Activated effector memory CD4-positive, alpha-beta T cell treated with anti-CD3 and anti-CD28 coated beads, Interleukin-2, amount 50 U/mL, for 16 hours (primary cell): Measurements from ENCODE around the gene SLC37A4.
"Not testable (repeated sequence)": the region's sequence is repeated elsewhere in the genome, so short reads cannot be mapped to it uniquely, and the experiment has no call there.

Source experiments
- DNase-seq: peaks from one replicate; pipeline ENCODE4 v3.0.0-alpha.2; 2020

The SLC37A4 gene

DNA sequence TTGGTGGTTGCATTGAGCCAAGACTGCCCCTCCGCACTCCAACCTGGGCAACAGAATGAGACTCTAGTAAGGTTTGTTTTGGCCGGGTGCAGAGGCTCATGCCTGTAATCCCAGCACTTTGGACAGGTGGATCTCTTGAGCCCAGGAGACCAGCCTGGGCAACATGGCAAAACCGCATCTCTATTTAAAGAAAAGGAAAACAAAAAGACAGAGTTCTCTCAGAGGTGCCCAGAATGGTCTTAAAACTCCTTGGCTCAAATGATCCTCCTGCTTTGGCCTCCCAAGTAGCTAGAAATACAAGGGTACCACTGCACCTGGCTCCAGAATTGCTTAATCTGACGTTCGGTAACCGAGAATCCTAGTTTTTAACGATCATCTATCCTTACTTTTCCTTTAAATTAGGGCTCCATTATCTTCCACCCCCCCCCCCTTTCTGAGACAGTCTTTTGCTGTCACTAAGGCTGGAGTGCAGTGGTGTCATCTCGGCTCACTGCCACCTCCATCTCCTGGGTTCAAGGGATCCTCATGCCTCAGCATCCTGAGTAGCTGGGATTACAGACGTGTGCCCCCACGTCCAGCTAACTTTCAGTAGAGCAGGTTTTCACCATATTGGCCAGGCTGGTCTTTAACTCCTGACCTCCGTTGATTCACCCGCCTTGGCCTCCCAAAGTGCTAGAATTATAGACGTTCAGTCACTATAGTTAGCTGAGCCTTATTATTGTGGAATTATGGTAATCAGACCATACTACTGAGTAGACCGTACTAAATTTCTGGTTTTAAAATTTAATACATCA is 14.3 kb downstream of the SLC37A4 start:
- DNase-seq, result no peak

DNA sequence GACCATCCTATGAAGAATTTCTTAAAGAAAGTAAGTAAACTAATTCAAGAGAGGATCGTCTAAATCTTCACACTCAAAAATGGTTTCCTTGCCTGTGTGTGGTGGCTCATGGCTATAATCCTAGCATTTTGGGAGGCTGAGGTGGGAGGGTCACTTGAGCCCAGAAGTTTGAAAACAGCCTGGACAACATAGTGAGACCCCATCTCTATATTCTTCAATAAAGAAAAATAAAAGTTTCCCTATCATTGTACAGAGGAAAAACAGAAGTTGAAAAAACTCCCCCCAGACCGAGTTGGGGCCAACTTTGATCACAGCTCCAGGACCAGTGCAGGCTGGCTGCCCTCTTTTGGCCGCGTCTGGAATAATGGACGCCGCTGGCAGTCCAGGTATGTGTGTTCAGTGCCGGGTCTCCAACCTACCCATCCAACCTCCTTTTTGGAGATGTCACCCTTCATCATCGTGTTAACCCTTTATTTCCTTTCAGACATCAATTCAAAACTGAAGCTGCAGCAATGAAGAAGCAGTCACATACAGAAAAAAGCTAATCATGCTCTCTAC is 15.5 kb downstream of the SLC37A4 start:
- no peak for DNase-seq

DNA sequence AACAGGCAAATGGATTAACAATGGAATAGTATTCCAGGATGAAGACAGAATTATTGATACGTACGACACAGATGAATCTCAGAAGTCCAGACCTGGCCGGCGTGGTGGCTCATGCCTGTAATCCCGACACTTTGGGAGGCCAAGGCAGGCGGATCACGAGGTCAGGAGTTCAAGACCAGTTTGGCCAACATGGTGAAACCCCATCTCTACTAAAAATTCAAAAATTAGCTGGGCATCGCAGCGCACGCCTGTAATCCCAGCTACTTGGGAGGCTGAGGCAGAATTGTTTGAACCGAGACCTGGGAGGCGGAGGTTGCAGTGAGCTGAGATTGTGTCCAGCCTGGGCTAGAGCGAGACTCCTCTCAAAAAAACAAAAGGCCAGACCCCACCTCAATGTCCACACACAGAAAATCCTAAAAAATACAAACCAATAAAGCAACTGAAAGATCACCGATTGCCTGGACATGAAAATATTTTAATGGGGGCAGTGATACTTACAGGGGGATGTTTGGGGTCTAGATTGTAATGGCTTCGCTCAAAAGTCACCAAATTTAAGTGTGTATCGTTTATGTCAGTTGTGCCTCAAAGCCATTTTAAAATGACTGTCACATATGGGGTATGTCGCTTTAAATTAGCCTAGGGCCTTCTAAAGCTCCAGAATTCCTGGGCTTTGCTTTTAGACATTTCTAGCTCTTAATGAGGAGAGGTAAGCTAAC is 16.3 kb downstream of the SLC37A4 start:
- DNase-seq, result no peak

DNA sequence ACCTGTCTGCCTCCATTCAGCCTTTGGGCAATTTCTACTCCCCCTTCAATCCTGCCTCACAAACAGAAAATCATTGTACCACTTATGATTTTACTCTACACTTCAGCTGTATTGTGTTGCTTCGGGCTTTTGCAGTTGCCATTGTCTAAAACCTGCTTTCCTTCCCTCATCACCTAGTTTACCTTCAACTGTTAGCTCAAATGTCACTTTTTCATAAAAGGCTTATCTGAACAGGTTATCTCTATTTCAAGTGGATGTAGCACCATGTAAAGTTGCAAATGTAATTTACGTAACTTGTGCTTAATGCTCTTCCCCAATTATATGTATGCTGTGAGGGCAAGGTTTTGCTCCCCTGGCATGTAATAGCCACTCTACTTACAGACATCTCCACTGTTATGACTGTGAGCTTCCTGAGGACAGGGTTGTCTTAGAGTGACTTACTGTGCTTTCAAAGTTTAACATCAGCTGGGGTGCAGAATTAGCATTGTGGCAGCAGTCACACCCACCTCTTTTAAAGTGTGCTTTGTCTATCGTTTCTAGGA is 18.0 kb downstream of the SLC37A4 start:
- no peak for DNase-seq

DNA sequence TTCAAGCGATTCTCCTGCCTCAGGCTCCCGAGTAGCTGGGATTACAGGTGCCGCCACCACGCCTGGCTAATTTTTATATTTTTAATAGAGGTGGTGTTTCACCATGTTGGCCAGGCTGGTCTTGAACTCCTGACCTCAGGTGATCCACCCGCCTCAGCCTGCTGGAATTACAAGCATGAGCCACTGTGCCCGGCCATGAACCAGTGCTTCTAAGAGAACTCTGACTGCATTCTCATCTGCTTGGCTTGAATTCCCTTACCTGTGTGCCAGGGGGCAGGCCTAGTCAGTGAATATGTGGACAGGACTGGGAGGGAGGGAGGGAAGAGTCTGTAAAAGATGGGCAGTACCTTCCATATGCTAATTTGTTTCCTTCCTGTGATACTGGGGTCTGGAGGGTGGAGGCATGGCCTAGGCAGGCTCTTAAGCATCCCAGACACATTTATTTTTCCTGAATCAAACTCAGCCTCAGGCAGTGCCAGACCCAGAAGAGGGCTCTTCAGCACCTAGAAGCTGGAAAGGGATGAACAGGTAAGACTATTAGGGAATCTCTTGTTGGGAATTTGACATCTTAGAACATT is 19.1 kb downstream of the SLC37A4 start:
- no peak for DNase-seq

DNA sequence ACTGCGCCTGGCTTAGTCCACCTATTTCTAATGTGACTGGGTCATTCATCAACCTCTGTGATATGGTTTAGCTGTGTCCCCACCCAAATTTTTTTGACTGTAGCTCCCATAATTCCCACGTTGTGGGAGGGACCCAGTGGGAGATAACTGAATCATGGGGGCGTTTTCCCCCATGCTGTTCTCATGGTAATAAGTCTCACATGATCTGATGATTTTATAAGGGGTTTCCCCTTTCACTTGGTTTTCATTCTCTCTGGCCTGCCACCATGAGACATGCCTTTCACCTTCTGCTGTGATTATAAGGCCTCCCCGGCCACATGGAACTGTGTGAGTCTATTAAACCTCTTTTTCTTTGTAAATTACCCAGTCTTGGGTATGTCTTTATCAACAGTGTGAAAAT is 24.0 kb downstream of the SLC37A4 start:
- DNase-seq, result no peak

DNA sequence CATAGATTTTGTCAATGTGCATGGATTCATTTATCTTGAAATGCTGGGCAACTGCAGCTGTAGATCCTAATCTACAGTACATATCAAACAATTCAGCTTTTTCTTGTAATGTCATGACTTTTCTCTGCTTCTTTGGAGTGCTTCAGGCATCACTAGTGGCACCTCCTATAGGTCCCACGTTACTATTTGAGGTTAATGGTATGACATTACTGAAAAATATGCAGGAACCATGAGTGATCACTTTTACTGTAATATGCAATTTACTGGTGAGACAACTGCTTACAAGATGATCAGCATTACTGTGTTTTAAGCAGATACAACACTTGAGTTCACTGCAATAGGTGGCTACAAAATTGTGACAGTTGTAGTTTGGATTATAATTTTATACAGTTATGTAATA is 29.8 kb downstream of the SLC37A4 start:
- no peak for DNase-seq

DNA sequence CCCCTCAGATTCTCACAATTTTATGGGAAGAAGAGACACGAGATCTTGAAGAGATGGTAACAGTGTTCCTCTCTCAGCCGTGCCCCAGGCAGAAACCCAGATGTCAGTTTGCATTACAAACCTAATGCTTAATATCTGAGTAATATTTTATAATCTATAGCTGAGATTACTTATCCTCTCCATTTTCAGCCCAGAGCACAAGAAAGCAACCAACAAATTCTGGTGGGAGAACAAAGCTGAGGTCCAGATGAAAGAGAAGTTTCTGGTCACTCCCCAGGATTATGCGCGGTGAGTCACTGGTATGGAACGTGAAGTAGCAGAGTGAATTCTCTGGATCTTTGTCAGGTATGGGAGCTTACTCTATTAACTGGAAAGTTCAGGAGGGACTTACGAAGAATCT is 31.9 kb downstream of the SLC37A4 start:
- DNase-seq, result no peak

DNA sequence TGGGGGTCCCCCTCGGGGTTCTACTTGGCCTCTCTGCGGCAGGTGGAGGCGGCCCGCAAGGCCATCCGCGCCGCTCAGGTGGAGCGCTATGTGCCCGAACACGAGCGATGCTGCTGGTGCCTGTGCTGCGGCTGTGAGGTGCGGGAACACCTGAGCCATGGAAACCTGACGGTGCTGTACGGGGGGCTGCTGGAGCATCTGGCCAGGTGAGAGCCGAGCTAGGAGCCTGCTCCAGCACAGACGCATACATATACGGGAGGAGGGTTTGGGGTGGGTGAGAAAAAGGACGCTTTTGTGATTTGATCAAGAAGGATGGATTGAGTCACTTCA is 32.3 kb downstream of the SLC37A4 start:
- DNase-seq, result no peak

DNA sequence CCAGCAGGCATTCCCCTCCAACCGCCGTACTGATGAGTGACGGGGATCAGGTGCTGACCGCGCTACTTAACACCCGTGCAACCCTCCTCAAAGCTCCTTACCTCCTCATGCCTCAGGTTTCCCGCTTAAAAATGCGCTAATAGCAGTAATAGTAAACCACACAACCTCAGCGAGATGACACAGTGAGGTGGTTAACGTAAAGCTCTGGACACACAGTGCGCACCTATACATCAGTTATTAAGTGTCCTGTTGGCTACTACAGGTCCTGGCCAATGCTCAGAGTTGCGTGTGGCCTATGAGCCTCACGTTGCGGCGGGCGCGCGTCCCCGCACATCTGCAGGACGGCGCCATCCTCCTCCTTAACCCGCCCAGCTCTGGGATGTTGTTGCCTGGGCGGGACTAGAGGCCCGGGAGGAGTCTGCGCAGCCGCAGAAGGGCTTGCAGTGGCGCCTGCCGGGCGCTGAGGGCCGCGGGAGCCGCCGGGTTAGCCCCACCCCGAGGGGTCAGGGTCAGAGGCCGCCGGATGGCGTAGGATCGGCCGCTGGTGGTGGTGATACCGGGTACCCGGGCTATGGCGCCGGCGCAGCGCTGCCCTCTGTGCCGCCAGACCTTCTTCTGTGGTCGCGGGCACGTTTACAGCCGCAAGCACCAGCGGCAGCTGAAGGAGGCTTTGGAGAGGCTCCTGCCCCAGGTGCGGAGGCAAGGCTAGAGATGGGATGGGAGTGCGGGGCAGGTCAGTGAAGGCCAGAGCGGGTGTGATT is 32.9 kb downstream of the SLC37A4 start, which contains the start of gene CENATAC:
CENATAC (plus strand) TSS at position 512 of the 761 bp plus-strand sequence; CDS start at position 572, 60 bp downstream.
- DNase-seq, result peak; percentile 99

DNA sequence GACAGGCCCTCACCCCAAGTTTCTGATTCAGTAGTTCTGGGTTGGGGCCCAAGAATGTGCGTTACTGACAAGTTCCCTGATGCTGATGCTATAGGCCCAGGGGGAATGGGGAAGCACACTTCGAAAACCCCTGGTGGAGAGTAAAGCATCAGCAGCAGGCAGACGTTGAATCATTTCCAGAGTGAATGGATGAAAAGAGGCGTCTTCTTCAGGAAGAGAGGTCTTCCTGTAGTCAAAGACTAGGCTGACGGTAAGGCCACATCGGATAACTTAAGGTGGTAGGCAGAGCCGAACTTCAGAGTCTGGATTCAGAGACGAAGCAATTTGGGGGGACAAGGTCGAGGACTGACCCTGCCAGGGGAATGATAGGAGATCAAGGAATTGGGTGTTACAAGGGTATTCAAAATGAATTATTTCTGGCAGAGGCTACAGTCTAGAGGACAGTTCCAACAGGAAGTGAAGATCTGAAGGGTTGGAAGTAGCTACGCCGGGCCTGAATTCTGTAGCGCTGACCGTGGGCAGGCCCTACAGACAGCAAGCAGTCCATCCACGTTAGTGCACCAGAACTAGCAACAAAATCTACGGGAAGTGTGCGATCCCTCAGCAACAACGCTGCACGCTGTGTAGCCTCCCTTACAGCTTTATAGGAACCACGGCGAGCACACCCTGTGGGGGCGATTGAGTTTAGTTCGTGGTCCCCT is 33.6 kb downstream of the SLC37A4 start:
- DNase-seq, result peak; percentile 72

DNA sequence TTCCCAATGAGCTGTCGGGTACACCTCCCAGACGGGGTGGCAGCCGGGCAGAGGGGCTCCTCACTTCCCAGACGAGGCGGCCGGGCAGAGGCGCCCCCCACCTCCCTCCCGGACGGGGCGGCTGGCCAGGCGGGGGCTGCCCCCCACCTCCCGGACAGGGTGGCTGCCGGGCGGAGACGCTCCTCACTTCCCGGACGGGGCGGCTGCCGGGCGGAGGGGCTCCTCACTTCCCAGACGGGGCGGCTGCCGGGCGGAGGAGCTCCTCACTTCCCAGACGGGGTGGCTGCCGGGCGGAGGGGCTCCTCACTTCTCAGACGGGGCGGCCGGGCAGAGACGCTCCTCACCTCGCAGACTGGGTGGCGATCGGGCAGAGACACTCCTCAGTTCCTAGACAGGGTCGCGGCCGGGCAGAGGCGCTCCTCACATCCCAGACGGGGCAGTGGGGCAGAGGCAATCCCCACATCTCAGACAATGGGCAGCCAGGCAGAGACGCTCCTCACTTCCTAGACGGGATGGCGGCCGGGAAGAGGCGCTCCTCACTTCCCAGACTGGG is 39.1 kb downstream of the SLC37A4 start:
- not testable (repeated sequence) for DNase-seq

DNA sequence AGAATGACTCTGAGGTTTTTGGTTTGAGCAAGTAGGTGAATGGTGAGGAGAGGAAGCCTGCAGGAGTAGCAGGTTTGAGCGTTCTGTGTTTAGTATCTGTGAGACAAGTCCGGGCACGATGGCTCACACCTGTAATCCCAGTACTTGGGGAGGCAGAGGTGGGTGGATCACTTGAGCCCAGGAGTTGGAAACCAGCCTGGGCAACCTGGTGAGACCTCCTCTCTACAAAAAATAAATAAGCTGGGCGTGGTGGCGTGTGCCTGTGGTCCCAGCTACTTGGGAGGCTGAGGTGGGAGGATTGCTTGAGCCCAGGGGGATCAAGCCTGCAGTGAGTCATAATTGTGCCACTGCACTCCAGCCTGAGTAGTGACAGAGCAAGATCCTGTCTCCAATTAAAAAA is 42.4 kb downstream of the SLC37A4 start:
- no peak for DNase-seq

DNA sequence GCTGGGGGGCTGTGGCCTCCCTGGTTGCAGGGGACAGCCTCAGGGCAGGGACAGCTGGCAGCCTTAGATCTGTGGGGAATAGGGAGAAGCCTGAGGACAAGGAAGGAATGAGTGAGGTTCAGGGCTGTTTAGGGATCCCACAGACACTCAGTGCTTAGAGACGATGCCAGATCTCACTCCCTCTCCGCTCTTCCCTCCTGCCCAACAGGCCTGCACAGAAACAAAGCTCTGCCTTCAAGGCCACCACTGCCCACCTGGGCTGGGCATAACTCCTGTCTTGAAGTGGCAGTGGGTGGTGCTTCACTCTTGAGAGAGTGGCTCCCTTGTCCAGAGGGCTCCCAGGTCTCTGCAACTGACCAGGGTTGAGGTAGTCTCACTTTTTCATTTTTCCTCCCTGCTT is 45.9 kb downstream of the SLC37A4 start:
- no peak for DNase-seq

DNA sequence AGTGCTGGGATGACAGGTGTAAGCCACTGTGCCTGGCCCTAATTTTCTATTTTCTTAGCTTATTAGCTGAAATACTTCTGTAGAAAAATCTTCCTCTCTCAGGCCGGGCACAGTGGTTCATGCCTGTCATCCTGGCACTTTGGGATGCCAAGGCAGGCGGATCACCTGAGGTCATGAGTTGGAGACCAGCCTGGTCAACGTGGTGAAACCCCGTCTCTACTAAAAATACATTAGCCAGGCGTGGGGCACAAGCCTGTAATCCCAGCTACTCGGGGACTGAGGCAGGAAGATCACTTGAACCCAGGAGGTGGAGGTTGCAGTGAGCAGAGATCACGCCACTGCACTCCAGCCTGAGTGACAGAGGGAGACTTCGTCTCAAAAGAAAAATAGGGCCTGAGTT is 46.3 kb downstream of the SLC37A4 start:
- not testable (repeated sequence) for DNase-seq

DNA sequence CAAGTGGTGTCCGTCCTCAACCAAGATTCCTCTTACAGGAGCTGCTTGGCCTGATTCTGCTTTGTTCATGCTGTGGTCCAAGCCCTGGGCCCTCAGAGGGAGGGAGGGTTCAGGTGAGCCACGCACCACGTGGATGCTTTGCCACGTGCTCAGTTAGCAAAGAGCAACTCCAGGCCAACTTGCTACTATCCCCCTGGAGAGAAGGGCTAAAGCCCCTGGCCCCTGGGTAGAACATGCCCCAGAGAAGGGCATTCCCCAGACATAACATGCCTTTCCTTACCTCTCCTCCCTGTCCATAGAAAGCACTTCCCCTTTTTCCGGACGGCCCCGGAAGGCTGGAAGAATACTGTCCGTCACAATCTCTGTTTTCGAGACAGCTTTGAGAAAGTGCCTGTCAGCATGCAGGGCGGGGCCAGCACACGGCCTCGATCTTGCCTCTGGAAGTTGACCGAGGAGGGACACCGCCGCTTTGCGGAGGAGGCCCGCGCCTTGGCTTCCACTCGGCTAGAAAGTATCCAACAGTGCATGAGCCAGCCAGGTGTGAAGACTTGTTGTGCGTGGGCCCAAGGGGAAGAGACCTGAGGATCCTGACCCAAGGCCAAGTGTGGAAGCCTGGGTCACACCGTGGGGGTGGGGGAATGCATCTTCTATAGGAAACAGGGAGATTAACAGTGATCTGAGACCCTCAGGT is 50.3 kb downstream of the SLC37A4 start:
- DNase-seq, result no peak

DNA sequence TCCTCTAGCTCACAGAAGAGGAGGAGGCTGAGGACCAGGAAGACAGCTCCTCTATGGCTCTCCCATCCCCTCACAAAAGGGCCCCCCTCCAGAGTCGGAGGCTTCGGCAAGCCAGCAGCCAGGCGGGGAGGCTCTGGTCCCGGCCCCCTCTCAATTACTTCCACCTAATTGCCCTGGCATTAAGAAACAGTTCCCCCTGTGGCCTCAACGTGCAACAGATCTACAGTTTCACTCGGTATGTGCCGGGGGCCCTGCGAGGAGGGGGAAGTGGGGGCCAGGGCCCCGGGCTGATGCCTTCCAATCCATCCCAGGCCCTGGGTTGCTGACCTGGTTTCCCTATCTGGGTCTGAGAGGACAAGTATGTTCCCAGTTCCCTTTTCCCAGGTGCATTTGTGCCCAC is 51.2 kb downstream of the SLC37A4 start:
- no peak for DNase-seq

DNA sequence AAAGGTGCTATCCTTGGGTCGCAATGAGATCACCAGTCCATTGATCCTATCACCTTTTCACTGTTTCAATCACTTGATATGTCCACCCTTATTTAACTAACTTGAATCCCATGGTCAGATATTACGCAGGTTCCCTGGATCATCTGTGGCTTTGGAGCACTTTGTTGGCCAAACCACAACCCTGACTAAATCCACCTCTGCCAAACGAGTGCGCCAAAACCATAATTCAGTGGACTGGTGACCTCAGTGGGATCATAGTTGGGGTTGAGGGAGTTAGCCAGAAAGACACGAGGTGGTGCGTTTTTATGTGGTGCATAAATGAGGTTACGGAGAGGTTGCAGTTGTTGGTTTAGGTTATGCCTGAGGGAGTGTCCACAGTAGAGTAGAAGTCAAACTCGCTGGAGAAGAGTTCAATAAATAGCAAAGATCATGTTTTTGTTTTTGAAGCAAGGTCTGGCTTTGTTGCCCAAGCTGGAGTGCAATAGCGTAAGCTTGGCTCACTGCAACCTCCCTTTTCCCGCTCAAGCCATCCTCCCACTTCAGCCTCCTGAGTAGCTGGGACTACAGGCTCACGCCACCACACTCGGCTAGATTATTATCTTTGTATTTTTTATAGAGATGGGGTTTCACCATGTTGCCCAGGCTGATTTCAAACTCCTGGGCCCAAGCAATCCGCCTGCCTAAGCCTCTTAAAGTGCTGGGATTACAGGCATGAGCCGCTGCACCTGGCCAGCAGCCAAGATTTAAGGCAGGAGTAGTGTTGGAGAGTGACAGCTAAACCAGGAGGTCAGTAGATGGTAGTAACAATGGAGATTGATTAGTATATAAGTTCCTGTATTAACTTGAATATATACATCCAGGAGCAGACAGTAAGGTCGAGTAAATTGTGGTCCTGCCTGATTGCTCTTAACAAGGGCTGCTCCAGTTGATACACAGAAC is 54.6 kb downstream of the SLC37A4 start:
- DNase-seq, result no peak
